Activated CD8-positive, alpha-beta memory T cell treated with anti-CD3 and anti-CD28 coated beads for 4 hours (primary cell): ENCODE data around the gene SMPDL3B.

Experiments used
- DNase-seq, 2 donors: peaks; one replicate each; pipeline ENCODE4 v3.0.0-alpha.2; 2020; ENCODE audit warnings: low read depth in 2 of 2

SMPDL3B gene, protein sequence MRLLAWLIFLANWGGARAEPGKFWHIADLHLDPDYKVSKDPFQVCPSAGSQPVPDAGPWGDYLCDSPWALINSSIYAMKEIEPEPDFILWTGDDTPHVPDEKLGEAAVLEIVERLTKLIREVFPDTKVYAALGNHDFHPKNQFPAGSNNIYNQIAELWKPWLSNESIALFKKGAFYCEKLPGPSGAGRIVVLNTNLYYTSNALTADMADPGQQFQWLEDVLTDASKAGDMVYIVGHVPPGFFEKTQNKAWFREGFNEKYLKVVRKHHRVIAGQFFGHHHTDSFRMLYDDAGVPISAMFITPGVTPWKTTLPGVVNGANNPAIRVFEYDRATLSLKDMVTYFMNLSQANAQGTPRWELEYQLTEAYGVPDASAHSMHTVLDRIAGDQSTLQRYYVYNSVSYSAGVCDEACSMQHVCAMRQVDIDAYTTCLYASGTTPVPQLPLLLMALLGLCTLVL

DNA sequence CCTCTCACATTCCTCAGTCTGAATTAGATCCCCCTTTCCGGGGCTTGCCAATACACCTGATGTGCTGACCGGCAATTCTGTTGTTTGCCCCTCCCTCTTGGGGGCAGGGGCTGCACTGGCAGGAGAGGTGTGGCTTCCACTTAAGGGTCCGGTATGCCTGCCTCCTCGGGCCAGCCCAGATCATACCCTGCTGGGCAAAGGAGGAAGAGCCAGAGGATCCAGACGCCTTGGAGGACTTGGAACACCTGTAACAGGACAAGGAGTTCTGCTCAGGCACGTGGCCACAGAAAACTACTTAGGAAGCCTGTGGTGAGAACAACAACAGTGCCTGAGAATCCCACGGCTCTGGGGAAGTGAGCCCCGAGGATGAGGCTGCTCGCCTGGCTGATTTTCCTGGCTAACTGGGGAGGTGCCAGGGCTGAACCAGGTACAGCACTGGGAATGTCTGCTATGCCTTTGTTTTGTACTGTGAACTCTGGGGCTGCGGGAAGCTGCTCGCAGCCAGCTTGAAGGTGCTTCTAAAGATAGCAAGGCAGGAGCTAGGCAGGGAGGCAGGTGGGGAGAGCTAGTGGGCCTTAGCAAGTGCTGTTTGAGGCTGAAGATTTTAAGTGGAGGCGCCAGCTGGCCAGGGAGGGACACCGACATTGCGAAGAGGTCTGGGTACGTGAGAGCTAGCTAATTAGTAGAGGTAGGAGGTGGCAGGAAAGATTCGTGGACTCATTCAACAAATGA lies at the start of gene SMPDL3B:
TSS of gene SMPDL3B (plus strand) at position 183 of the 732 bp plus-strand sequence. CDS start at position 367, 184 bp downstream.
- no peak for DNase-seq

DNA sequence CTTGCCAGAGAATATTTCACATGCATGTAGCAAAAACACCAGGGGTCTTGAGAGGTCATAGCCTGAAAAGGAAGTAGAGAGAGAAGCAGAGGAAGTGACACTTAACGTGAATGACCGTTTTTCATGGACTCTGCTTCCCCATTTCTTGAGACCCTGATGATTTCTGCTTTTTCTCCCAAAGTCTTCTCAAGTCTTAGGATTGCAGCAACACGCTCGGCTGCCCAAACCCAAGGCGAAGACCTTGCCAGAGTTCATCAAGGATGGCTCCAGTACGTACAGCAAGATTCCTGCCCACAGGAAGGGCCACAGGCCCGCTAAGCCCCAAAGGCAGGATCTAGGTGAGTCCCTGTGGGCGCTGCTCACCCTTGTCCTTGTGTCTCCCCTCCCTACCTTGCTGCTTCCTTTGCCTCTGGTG lies 49.7 kb upstream of the SMPDL3B start:
- no peak for DNase-seq

DNA sequence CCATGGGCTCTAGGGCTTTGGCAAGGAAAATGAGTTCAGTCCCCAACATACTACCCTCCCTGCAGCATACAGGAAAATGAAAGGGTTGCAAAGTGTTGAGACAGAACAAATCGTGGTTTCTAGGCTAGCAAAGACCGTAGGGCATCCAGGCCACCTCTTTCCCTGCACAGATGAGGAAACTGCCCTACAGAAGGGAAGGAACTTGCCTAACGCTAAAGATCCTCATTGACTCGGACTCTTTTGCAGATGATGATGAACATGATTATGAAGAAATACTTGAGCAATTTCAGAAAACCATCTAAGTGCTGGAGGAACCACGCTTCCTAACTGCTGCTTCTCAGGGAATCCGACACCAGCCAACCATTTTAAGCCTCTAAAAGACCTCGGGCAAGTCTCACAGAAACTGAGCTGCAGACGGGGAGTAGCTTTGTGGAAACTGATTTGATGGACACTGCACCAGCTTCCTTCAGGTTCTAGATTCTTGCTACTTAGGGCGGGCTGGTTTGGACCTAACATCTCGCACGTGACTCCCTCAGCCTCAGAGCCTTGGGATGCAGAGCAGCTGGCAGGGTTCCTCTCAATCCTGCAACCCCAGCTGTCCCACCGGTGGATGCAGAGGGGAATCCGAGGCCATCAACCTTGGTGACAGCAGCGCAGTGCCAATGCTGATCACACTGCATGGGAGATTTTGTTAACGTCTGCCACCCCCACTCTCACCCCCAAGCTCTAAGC lies 49.0 kb upstream of the SMPDL3B start:
- DNase-seq = no peak

DNA sequence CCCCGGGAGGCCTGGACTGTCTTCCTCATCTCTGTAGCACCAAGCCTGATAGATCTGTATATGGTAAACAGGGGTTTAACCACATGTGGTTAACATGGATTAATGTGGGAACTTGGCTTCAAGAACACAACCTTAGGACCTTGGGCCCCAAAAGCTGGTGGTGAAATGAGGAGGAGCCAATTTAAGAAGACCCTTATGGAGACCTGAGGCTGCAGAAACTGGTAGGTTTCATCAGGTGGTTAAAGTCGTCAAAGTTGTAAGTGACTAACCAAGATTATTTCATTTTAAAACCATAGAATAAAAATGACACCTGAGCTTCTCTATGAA lies 48.5 kb upstream of the SMPDL3B start:
- no peak for DNase-seq

DNA sequence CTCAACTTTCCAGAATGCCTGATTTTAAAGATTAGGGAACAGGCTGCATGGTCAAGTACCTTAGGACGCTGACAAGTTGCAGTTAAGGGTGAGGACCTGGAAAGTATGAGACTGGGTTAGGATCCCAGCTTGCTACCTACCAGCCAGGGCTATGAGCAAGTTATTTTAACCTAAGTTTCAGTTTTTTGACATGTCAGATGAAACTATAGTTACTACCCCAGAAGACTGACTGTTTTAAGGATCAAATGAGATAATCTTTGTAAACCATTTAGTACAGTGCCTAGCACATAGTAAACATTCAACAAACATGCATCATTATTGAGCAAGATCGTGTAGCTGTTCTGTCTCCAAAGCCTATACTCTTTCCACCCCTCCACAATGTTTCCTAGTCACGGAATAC lies 48.1 kb upstream of the SMPDL3B start:
- no peak for DNase-seq

DNA sequence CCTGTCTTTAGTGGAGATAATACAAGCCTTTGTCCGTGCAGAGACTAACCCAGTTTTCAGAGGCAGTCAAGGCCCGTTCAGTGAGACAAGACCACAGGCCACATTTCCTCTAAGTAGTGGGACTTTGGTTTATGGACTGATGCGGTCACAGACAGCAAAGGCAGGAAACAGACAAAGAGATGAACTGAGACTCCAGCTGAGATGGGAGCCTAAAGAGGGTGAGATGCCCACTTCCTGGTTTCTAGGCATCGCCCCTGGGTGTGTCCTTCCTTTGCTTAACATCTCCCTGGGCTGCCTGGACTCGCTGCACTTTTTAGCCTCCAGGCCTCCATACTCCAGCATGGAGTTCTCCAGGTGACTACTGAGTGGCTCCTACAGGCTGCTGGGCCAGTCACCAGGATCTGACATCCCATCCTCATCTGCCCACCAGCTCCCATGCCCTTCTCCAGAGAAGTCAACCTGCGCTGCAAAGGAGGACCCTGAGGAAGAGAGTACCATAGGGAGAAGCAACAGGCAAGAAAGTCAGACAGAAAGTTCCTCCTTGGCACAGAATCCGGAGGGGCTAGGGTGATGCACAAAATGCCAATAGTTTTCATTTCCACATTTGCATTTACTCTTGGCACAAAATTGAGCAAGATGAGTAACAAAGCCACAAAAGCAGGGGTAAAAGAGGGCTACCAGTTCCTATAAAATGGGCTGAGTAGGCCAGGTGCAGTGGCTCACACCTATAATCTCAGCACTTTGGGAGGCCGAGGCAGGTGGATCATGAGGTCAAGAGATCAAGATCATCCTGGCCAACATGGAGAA lies 47.4 kb upstream of the SMPDL3B start:
- no peak for DNase-seq

DNA sequence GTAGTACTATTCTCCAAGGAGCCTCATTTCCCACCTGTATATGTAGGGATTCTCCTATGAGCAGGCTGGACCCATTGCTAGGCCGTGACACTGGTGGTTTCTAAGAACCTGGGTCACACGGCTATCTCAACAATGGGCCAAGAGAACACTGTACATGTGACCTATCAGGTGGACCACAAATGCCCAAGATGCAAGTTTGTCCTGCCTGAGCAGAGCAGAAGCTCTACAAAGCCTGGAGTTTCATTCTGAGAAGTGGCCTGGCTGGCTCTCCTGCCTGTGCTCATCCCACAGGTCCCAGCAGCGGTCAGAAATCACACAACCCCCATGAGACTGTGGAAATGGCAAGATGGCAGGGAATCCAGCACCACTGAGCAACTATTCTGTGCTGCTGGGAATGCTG lies 45.3 kb upstream of the SMPDL3B start:
- DNase-seq = no peak

DNA sequence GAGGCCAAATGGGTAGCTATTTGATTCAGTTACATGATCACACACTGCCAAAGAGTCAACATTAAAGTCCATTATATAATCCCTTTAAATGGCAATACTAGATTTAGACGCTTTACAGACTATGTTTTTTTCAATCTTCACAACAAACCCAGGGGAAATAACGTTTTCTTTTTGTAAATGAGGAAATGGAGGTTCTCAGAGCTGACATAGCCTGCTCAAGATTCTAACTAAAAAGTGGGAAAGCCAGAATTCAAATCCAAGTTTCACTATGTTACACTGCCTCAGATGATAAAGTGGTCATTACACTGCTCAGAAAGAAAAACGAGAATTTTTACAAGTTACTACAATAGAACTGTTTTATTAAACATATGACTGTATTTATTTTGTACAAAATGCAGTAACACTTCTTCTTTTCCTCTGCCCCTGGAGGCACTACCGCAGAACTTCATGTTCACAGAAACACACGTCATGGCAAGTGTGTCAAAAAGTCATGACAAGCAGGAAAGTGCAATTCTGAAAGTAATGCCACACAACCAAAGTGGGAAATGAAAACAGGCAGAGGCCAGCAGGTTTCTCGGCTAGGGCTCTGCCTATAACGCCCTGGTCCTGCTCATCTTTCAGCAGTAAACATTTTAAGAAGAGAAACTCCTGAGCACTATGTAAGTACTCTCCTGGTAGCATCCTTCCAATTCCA lies 43.5 kb upstream of the SMPDL3B start:
- DNase-seq = no peak

DNA sequence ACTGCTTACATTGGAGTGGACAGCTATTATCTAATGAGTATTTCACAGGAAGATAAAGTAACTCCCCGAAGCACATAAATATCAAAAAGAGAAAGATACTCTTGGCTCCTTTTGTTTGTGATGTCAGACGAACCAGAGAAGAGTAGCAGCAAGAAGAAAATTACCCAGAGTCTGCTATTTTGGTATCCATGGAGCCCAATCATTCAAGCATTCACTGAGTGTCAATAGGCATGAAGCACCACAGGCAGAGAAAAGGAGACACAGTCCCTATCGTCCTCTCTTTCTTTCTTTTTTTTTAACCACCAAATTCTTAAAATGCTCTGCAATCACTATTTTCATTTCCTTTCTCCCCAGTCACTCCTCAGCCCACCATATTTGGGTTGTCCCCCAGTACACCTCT lies 40.3 kb upstream of the SMPDL3B start:
- DNase-seq = no peak

DNA sequence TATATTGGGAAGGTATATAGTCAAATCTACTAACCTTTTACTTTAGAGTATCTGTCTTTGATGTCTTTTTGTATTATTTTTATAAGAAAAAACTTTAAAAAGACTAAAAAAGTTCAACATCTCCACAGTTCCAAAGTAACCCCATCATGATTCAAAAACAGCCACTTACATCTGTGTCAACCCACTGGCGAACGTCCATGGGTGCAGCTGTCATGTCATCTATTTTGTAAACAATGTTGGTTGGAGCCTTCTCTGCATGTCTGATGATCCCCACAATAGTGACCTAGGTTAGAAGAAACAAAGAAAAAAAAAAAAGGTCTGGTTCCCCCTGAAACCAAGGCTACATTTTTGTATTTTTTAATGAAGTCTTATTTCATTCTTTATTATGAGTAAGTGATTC lies 28.0 kb upstream of the SMPDL3B start:
- no peak for DNase-seq

DNA sequence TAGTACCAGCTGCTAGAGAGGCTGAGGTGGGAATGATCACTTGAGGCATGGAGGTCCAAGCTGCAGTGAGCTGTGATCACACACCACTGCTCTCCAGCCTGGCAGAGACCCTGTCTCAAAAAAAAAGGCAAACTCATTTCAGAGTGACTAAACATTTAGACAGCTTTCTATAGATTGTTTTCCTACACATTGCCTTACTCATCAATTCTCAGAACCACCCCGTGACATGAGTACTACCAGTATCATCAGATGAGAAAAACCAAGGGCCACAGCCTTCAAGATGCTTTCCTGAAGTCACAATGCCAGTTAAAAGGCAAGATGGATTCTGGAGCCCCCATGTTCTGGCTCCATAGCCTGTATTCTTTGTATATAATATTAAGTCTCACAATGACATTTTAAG lies 22.4 kb upstream of the SMPDL3B start:
- DNase-seq = no peak

DNA sequence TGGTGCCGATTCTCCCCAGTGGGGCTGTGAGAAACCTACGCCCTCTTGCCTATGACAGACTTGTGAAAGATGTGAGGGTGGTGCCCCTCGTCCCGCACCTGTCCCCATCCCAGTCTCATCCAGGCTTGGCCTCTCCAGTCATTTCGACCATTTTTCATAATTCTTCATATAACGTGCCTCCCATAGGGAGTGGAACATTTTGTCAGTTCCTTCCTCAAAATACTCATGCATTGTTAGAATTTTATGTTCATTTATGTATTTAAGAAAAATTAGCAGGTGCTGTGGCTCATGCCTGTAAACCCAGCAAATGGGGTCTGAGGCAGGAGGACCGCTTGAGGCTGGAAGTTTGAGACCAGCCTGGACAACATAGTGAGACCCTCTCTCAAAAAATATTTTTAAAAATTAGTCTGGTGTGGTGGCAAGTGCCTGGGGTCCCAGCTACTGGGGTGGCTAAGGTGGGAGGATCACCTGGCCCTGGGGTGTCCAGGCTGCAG lies 19.7 kb upstream of the SMPDL3B start:
- DNase-seq = no peak

DNA sequence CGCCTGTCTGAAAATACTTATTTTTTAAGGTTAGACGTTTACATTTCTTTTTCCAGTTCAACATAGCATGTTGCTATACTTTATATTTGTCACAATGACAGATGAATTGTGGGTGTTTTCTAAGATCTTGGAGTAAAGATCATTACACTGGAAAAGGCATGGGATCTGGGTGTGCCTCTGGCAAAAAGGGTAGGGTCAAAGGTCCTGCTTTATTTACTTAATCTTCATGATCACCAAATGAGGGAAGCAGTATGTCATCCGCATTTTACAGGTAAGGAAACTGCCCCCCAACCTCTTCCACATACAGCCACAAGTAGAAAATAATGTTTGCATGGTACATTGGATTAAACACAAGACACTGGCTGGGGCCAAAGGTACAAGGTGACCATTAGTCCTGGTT lies 12.5 kb upstream of the SMPDL3B start:
- no peak for DNase-seq

DNA sequence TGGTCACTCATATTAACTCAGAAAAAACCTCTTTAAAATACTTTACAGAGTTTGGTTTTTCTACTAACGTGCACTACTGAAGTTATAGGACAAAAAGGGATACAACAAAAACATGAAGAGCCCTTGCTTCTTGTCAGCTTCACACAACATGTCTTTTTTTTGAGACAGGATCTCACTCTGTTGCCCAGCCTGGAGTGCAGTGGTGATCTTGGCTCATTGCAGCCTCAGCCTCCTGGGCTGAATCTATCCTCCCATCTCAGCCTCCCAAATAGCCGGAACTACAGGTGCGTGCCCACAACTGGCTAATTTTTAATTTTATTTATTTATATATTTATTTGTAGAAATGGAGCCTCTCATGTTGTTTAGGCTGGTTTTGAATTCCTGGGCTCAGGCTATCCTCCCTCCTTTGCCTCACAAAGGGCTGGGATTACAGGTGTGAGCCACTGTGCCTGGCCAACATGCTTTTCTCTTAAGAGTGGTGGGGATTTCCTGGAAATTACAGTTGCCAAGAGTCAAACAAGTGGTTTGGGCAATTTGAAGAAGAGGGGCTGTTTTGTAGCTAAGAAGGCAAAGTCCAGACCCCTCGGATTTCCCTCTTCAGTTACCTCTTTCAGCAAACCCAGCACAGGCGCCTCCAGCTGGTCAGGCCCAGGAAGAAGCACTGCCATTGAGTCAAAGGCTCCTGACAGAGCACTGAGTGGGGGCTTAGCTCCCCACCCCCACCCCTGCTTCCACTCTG lies 6.4 kb upstream of the SMPDL3B start:
- DNase-seq = no peak

DNA sequence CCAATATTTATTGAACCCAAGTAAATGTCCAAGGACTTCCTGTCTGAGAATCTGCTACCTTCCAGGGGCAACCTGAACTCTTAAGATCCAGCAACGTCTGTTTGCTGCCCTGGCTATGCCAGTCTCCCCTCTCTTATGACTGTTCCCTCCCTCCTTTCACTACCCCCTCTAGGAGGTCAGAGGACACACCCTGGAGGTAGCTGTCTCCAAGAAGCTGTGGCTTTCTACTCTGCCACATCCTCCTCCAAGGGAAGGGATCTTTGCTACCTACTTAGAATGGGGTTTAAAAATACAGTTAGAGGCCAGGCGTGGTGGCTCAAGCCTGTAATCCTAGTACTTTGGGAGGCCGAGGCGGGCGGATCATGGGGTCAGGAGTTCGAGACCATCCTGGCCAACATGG lies 3.6 kb upstream of the SMPDL3B start:
- no peak for DNase-seq

DNA sequence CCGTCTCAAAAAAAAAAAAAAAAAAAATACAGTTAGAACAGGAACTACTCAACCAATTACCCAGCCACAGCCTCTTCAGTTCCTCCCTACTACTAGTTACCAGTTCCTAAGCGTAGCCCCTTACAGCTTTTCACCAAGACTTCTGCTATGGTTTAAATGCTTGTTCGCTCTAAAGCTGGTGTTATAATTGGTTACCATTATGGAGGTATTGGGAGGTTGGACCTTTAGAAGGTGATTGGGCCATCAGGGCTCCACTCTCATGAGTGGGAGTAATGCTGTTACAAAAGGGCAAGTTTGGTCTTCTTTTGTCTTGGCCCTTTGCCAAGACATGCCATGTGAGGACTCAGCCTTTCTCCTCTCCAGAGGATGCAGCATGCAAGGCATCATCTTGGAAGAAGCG lies 3.0 kb upstream of the SMPDL3B start:
- DNase-seq = no peak

DNA sequence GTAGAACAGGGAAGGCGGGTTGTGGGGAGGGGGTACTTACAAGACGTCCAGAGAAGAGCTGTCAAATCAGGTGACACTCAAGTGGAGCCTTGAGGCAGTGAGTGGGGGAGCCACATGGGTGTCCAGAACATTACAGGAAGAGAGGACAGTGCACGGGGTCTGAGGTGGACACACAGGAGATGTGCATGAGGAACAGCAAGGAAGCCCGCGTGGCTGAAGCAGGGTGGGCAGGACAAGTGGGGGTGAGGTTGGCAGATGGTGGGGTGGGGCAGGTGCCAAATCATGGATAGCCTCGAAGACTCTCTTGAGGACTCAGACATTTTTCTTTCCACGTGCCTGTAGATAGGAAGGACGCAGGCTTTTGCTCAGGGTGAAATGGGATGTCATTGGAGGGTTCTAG lies 921 bp downstream of the SMPDL3B start:
- no peak for DNase-seq

DNA sequence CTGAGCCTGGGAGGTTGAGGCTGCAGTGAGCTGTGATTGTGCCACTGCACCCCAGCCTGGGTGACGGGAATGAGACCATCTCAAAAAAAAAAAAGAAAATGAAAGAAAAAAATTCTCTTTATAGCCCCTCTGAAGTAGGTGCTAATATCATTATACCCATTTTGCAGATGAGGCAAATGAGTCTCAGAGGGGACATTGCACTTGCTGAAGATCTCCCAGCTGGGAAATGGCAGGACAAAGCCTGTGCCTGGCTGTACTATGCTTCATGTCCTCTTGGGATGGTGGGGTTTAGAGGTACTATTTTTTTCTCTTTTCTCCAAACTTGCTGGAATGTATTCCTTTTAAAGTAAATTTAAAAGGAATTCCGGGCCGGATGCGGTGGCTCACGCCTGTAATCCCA lies 1.6 kb downstream of the SMPDL3B start:
- no peak for DNase-seq

DNA sequence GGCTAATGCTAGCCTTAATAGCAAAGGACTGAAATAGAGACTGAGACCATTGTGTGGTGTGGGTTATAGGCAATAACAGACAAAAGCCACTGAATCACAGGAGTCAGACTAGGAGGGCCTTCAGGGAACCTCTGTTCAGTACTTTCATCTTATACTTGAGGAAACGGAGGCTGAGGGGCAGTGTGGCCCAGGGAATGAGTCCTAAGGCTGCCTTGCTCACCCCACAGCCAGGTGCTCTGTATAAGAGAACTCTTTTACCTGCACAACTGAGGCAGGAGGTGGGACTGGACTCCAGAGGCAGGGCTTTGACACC lies 2.7 kb downstream of the SMPDL3B start:
- DNase-seq = no peak

DNA sequence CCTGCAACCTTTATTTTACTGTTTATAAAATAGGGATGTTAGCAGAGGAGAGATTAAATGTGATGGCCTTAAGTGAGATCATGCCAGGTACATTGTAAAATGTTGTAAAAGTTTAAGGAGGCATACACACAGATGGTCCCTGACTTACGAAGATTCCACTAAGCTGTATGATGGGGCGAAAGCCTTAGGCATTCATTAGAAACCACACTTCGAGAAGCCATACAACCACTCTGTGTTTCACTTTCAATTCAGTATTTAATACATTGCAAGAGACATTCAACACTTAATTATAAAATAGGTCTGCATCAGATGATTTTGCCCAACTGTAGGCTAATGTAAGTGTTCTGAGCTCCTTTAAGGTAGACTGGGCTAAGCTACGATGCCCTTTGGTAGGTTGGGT lies 3.7 kb downstream of the SMPDL3B start:
- no peak for DNase-seq

DNA sequence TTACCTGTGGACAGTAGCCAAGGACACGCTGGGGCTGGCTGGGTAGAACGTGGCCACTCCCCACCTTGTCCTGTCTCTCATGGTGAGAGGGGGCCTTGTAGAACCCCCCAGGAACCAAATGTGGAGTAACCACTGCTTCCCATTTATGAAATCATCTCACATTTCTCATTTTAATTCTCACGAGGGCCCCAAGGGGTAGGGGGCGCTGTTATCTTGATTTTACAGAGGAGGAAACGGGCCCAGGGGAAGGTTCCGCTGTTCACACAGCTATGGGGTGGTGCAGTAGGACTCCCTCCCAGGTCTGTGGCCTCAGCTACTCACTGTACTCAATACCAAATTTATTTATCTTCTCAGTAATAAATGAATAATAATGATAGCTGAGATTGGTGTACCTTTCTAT lies 5.5 kb downstream of the SMPDL3B start:
- peak; percentile 34 to 55 for DNase-seq
